Activated CD4-positive, CD25-positive, alpha-beta regulatory T cell treated with anti-CD3 and anti-CD28 coated beads, Interleukin-2, amount 50 U/mL, for 16 hours (primary cell): ENCODE measurements around the gene ARHGEF4.

Source experiments
- DNase-seq: peaks from one replicate; pipeline ENCODE4 v3.0.0-alpha.2; 2020; ENCODE audit warnings: low read depth, low spot score

The ARHGEF4 gene

DNA sequence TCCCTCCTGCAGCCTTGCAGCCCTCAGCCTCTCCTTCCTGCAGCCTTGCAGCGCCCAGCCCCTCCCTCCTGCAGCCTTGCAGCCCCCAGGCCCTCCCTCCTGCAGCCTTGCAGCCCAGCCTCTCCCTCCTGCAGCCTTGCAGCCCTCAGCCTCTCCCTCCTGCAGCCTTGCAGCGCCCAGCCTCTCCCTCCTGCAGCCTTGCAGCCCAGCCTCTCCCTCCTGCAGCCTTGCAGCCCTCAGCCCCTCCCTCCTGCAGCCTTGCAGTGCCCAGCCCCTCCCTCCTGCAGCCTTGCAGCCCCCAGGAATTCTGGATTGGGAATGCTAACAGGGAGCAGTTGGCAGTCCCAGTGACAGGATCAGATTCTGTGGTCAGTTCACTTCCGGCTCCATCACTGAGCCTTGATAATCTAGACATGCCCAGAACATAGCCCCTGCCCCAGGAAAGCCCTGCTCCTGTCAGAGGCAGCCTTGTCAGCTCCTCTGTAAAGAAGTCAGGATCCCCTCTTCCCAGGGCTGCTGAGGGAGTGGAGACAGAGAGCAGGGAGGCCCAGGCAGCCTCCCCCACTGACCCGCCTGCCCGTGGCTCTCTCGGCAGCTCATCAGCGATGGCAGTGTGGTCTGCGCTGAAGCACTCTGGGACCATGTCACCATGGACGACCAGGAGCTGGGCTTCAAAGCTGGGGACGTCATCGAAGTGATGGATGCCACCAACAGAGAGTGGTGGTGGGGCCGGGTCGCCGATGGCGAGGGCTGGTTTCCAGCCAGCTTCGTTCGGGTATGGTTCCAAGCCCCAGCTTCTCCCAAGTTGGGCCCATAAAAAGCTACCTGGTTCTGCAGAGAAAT is 201.8 kb downstream of the ARHGEF4 start:
- DNase-seq = no peak

DNA sequence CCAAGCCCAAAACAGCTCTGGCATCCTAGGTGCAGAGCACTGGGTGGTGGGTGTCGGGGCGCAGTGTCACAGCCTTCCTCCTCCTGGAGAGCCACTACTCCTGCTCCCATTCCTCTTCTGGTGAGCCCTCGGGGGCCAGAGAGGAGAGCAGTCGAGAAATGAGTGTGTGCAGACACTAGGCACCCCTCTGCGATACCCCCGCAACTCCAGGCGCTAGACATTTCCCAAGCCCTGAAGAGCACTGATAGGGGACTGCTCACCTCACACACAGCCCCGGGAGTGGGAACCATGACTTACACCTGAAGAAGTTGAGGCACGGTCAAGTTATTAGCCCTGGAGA is 202.4 kb downstream of the ARHGEF4 start:
- no peak for DNase-seq

DNA sequence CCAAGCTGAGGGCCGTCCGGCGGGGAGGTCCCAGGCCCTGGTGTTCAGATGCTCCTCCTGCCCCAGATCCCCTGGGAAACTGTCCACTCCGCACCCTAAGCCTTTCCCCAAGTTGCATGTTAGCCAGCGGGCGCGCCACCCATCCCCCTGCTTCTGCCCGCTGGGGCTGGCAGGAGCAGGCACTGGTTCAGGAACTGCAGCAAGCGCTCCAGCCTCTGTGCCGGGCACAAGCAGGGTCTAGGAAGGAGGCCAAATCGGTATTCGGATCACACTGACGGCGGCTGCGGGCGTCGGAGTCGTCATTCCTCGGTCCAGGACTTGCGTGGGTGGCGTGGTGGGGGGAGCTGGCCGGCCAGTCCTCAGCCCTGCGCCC is 202.8 kb downstream of the ARHGEF4 start:
- DNase-seq = no peak

DNA sequence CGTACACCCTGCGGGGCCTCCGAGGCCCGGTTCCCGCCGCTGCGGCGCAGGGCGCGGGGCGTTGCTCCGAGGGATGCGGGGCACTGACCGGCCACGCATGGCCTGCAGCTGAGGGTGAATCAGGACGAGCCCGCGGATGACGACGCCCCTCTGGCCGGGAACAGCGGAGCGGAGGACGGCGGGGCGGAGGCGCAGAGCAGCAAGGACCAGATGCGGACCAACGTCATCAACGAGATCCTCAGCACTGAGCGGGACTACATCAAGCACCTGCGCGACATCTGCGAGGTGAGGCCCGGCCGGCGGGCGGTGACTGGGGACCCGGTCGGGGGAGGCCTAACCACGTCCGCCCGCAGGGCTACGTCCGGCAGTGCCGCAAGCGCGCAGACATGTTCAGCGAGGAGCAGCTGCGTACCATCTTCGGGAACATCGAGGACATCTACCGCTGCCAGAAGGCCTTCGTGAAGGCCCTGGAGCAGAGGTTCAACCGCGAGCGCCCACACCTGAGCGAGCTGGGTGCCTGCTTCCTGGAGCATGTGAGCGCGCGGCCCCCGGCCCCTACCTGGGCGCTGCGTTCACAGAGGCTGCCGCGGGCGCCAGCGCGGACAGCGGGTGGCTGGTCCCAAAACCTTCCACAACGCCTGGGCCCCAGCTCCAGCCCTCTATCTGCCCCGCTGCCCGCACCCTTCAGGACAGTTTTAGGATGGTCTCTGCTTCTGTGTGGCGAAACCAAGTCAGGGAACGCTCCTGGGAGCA is 203.4 kb downstream of the ARHGEF4 start:
- no peak for DNase-seq

DNA sequence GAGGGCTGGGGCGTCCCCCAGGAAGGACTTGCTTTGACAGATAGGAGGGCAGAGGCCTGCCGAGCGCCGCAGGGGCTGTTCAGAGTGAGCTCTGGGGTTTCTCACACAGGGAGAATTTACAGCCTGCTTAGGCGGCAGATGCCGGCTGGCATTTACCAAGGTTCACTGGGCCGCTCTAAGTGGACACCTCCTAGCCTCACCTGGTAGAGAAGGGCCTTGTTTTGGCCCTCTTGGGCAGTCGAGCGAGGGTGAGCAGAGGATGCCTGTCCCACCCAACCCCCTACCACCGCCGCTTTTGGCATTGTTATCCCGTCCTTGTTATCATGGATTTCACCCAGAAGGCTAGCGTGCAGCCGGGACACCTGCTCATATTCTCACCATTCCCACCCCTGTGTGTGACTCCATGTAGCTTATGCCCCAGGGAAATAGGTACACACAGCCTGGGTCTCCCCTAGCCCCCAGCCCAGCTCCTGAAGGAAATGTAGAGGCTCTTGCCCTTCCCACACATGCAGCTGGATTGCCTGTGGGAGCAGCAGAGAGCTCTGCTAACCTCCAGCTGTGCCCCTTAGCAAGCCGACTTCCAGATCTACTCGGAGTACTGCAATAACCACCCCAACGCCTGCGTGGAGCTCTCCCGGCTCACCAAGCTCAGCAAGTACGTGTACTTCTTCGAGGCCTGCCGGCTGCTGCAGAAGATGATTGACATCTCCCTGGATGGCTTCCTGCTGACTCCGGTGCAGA is 204.1 kb downstream of the ARHGEF4 start:
- DNase-seq = no peak

DNA sequence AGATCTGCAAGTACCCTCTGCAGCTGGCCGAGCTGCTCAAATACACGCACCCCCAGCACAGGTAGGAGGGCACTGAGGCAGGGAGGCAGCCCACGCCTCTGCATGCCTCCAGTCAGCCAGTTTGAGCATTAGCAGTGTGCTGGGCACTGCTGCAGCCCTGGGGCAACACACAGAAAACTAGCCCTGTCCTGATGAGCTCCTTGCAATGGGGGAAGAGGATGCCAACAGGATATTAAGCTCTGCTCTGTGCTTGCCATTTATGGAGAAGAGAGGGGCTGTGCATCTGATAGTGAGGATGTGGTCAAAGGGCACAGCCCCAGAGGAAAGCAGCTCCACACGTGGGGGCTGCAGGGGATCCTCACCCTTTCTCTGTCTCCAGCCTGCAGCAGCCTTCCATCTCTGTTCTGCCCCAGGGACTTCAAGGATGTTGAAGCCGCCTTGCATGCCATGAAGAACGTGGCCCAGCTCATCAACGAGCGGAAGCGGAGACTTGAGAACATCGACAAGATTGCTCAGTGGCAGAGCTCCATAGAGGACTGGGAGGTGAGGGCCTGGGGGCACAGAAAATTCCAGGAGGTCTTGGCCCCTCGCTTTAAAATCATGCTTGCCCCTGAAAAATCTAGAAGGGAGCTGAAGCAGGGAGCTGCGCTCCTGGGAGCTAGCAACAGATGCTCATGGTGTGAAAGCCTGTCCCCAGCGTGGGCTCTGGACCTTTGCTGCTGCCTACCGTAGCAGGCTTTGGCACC is 204.9 kb downstream of the ARHGEF4 start:
- no peak for DNase-seq

DNA sequence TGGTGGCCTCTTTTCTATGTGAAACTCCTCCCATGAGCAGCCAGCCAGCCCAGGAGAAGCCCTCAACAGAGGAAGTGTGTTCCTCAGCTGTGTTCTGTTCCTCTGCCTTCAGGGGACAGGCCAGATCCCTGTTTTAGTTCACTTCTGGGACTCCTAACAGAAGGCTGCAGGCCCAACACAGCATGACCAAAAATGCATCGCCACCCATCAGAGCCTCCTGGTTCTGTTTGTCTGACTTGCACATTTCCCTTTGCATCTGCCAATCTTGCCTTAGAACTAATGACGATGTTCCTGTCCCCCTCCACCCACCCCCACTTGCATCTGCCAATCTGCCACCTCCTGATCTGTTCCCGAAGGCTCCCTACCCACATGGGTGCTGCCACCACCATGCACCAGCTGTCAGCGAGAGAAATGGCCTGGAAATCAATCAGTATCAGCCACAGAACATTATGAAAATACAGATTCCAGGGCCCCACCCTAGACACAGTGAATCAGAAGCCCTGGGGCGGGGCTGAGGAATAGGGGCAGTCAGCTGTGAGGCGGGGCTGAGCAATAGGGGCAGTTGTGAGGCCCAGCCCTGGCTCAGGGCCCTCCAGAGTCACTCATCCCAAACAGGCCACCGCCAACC is 205.5 kb downstream of the ARHGEF4 start:
- DNase-seq = no peak

DNA sequence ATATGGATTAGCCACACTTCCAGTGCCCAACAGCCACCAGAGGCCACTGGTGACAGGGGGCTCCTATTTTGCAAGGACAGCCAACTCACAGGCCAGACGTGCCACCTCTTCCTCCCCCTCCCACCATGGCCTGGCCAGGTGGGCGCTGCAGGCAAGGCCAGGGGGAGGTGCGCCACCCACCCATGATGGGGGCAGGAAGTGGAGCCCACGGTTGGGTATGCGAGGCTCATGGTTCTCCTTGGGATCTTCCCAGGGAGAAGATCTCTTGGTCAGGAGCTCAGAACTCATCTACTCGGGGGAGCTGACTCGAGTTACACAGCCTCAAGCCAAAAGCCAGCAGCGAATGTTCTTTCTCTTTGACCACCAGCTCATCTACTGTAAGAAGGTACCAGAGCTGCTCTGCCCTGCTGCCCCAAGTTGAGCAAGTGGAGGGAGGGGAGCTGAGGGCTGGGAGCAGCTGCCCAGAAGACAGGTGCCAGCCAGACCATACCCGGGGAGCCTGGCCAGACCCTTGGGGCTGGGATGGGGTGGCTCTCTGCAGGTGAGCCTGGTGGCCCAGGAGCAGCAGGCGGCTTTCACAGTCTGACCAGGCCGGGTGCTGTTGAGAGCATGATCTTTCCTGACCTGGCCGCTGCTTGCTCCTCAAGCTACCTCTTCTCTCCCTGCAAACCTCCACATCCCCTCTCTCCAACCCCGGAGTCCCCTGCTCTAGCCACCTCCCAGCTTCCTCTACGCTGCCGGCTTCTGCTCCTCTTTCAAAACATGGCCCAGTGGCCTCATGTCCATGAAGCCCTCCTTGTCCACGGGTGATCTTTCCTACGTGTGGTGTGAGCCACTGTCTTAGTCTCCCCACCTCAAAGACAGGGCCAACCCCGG is 206.7 kb downstream of the ARHGEF4 start:
- DNase-seq = no peak

DNA sequence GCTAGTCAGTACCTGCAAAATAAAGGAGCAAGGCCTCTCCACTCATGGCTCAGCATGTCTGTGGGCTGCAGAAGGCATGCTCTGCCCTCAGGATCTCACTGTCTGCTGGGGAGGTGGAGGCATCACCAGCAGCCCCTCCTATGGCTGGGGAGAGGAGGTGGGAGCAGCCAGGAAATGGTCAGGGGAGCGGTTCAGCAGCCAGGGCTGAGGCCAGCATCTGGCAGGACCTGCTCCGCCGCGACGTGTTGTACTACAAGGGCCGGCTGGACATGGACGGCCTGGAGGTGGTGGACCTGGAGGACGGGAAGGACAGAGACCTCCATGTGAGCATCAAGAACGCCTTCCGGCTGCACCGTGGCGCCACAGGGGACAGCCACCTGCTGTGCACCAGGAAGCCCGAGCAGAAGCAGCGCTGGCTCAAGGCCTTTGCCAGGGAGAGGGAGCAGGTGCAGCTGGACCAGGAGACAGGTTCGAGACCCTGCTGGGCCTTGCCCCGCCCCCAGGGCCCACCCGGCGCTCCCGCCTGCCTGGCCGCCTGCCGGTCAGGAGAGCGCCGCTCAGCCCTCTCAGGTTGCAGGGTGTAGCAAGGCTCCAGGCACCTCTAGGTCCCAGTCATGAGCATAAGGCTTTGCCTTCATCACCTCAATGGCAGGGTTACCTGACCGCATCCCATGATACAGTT is 207.5 kb downstream of the ARHGEF4 start:
- no peak for DNase-seq

DNA sequence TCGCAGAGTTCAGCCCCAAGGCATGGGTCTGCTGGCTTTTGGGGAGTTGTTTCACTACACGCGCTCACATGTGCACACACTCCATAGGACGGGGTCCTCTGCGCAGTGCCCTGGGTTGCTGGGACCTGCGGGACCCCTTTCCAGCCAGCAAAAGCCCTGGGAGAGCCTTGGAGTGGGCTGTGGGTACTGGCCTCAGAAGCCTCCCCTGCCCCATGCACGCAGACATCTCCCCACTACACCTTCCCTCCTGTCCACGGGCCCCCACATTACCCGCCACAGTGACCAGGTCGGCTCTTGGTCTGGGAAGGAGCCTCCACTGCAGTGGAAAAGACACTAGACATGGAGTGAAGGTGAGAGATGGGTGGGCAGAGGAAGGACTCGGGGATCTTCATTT is 208.0 kb downstream of the ARHGEF4 start:
- no peak for DNase-seq

DNA sequence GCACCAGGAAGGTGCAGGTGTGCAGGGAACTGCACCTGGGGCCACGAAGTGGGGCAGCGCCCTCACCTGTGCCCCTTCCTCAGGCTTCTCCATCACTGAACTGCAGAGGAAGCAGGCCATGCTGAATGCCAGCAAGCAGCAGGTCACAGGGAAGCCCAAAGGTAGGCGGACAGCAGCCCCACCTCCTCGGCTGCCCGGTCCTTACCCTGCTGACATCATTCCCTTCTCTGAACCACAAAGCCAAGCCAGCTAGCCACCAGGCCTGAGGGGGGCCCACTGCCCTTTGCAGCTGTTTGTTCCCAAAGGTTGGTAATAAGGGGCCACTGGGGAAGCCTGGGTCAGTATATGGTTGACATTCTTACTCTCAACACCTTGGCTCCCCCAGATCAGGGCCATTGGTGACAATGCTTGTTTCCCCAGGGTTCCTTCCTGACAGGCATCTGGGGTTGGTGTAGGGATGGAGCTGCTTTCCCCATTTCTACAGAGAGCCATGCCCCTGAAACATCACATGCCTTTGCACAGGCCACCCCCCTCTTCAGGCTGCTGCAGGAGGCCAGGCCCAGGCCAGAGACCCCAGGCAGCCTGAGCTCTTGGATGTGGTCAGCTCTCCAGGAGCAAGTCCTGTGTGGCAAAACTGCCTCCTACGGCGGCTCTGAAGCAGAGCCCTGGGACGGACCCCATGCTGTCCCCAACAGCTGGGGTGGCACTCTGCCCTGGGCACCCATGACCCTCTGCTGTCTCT is 208.7 kb downstream of the ARHGEF4 start:
- DNase-seq = no peak

DNA sequence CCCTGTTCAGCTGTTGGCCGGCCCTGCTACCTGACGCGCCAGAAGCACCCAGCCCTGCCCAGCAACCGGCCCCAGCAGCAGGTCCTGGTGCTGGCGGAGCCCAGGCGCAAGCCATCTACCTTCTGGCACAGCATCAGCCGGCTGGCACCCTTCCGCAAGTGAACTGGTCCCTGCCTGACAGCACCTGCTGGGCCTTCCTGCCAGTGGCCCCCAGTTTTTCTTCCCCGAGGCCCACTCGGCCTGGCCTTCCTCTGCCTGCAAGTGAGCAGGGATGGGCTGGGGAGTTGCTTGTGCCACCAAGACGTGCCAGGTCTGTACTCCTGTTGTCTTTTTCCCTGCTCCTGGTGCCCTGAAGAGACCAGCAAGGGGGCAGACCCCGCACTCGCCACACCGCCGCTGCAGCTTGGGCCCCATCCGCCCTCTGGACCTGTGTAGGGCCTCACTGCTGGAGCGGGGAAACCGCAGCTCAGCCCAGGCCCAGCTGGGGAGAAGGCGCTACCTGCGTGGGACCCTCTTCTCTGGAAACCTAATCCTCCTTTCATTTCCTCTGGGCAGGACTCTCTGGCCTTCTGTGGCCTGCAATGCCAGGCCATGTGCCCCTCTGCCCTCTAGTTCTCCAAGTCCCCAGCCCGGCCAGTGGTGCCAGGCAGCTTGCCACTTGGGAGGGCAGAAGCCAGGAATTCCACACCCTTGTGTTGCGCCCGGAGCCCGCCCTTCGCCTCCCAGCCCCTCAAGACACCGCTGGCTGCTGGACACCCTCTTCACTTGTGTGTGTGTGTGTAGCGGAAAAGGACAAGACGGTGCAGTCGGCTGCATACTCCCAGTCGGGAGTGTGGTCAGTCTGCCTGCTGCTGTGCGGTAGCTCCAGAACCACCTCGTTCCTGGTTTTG is 209.6 kb downstream of the ARHGEF4 start:
- no peak for DNase-seq

DNA sequence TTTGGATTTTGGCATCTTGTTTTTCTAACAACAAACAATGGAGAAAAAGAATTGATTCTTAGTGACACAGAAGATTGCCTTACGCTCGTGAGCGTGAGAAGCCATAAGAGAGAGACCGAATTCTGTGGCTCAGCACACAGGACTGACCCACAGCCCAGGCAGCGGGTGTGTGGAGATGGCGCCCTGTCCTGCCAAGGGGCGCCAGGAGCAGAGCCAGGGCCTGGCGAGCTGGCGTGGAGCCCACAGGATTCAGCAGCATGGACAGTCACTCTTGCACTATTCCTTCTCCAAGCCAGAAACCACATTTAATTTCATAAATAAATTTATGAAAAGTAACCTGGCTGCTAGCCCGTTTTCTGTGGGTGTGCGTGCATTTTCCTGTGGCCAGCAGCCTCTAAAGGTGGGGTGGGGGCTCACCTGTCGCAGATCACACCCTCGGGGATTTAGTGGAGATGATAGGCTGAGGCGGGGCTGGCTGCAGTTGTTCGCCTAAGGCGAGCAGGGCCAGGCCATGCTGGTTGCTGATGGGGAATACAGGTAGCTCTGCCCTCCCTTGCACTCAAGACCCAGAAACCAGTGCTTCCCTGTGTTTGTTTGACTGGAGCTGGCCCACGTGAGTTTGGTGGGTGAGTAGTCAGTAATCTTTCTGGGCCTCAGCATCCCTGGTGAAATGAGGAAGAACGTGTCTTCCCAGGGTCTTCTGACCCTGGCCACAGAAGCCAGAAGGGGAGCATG is 210.4 kb downstream of the ARHGEF4 start:
- no peak for DNase-seq

DNA sequence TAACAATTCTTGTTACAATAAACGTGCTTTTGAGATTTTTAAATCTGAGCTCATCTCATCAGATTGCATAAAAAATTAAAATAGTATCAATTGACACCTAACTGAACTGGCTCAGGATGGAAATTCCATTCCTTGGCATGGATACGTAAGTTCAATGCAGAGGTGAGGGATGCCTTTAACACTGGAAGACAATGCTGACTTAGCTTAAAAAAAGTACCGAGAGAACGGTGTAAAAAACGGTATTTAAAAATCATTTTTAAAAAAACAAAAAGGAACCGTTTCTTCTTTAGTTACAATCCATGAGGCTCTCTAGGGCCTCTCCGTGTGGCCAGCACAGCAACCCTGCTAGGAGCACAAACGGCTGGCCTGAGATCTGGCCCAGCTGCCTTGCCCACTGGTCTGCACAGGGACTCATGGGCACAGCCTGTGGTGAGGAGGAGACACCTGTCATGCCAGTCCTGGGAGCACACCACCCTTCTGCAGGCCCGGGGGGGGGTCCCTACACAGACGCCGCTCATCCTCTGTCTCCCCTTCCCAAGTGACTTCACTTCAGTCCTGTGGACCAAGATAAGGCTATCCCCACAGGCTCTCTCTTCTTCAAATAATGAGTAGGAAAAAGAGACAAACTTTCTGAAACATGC is 211.3 kb downstream of the ARHGEF4 start:
- no peak for DNase-seq

DNA sequence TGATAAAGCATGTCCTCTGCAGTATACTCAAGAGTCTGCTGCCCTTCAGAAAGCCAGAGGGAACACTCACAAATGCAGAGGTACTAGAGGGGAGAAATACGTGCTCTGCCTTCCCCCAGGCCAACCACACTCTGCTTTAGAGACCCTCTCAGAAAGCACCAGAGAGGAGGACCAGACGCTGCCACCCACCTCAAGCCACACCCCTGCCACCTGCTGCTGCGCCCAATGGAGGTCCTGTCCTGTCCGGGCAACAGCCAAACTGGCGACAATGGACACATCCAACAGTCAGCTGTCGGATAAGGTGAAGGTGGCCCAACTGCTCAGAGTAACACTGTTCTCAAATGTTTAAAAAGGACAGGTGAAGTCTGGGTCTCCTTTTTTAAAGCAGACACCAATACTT is 211.9 kb downstream of the ARHGEF4 start:
- no peak for DNase-seq

DNA sequence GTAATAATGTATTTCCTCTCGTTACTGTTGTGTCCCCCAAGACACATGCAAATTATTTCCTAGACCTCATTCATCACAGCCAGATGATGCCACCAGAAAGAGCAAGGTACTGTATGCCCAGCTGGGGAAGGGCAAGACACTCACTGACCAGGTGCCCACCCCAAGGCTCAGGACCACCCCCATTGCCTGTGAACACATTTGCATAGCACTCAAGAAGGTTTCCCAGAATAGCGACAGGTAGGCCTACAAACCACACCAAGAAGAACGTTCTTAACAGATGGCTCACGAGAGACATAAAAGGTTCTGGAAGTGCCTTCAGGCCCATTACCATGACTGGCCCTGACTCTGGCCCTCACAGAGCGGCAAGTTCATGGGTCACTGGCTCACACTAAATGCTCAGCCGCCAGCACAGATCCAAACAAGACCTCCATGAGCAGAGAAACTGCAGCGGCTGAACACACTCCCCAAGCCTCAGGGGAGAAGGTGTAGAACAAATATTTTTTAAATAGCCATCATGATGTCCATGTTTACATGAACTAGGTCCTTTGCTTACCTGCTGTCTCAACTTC is 212.5 kb downstream of the ARHGEF4 start:
- DNase-seq = no peak

DNA sequence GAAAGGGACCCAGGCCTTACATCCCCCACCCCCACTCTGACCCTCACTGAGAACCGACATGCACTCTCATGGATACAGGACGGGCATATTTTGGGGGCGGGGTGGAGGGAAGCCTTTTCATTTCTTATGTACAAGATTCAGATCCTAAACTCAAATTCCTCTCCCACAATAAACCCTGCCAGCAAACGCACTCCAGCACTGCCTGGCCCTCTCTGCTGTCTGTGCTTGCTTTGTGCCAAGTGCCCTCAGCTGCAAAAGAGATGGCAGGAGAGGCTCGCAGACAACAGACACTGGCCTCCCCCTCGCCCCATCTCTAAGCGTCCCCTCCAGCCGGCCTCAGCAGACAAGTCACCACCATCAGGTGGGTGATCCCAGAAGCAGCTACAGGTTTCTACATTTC is 214.2 kb downstream of the ARHGEF4 start:
- DNase-seq = no peak
